Lung (tissue), 12 donors: ENCODE measurements around the gene TRPV5. TPM values are rescaled to one million over a fixed set of nuclear protein-coding genes. Genes with fewer than 3 reads are reported as not detected.

Source experiments
- ATAC-seq: fragments of 200-7000 bp; cut with Tn5 transposase; one replicate; pipeline ENCODE4 v1.9.1; 2020; ENCODE audit warnings: moderate number of reproducible peaks; ENCODE audit not compliant: insufficient read depth, low FRiP score
- DNase-seq, 3 donors: peaks; one replicate each; pipeline ENCODE4 v3.0.0-alpha.2; 2013 to 2017
- H3K27ac ChIP-seq, 2 donors: one replicate each; pipeline ENCODE4 v1.5.1; 2013; ENCODE audit warnings: mild to moderate bottlenecking in 2 of 2, moderate library complexity in 2 of 2, control low read depth in 1 of 2, inconsistent platforms in 1 of 2, low read depth in 1 of 2, low read length in 1 of 2
- H3K27me3 ChIP-seq, 3 donors: one replicate each; pipeline ENCODE4 v1.5.1; 2013; ENCODE audit warnings: low read length in 2 of 3; ENCODE audit not compliant: control insufficient read depth in 3 of 3, insufficient read depth in 3 of 3
- H3K36me3 ChIP-seq, 4 donors: one replicate each; pipeline ENCODE4 v1.5.1; 2013; ENCODE audit warnings: low read length in 4 of 4, mild to moderate bottlenecking in 1 of 4, moderate library complexity in 1 of 4; ENCODE audit not compliant: control insufficient read depth in 4 of 4, insufficient read depth in 4 of 4
- H3K4me1 ChIP-seq, 5 donors: one replicate each; pipeline ENCODE4 v1.5.1; 2013; ENCODE audit warnings: low read length in 5 of 5, mild to moderate bottlenecking in 2 of 5, moderate library complexity in 1 of 5; ENCODE audit not compliant: control insufficient read depth in 5 of 5, insufficient read depth in 5 of 5
- H3K4me3 ChIP-seq: one replicate; pipeline ENCODE4 v1.5.1; 2013; ENCODE audit warnings: mild to moderate bottlenecking, control low read depth, moderate library complexity
- H3K9ac ChIP-seq, 2 donors: one replicate each; pipeline ENCODE4 v1.5.1; 2013; ENCODE audit warnings: low read length in 2 of 2, control low read depth in 1 of 2; ENCODE audit not compliant: insufficient read depth in 1 of 2
- H3K9me3 ChIP-seq, 4 donors: one replicate each; pipeline ENCODE4 v1.5.1; 2013; ENCODE audit warnings: low read length in 3 of 4, mild to moderate bottlenecking in 1 of 4, moderate library complexity in 1 of 4; ENCODE audit not compliant: control insufficient read depth in 4 of 4, insufficient read depth in 3 of 4
- CTCF ChIP-seq: IDR thresholded peaks from 2 replicates; pipeline ENCODE4 v1.5.1; 2012; ENCODE audit warnings: mild to moderate bottlenecking; ENCODE audit errors: control extremely low read depth, extremely low read depth
- WGBS, 2 donors: extraction: QIAGEN DNeasy Blood & Tissue Kit; methylation state at CpG; one replicate each; pipeline ENCODE4 v1.1.7; 2013; 5-methylcytosine and 5-hydroxymethylcytosine counted together
- polyA plus RNA-seq, 2 donors: library from polyadenylated mRNA; stranded (reverse); fragments of 200-250 nt; gene quantifications; one replicate each; pipeline ENCODE4 v1.2.1, GENCODE V29; 2013
- total RNA-seq, 2 donors: library from RNA; depleted of rRNA in 1 of 2; stranded (reverse); fragments of >200 nt in 1 of 2; gene quantifications; one replicate each; pipeline ENCODE4 v1.2.1, GENCODE V29; 2014 to 2021
- donor health status: control.
- donor health status: control.
- donor health status: Bipolar disorder and iron deficiency.
- donor health status: healthy.
- donor health status: DM: yes; HTN: yes; CAD: no.

Gene TRPV5
- total and polyA plus RNA-seq, 4 donors = 0.05 TPM; not detected in 3

GRCh38 chr7:142919656-142920055 lies 13.9 kb downstream of the TRPV5 start:
- TF ChIP-seq CTCF = no peak
- Histone ChIP-seq H3K27me3 (no peaks in the 10 kb centered on the region), H3K4me1 (no peaks in the 10 kb centered on the region), H3K27ac (no peak overlapping the region), H3K36me3 (no peaks in the 10 kb centered on the region), H3K9me3 (no peaks in the 10 kb centered on the region), H3K9ac (no peak overlapping the region), H3K4me3 (no peak overlapping the region)
- no peak for ATAC-seq
- DNase-seq = no peak
- 89 to 90% methylated on average over 3 of the region's 3 CpGs for WGBS, 2 donors

- ATAC-seq = no peak
These were observed 14.6 kb downstream of the TRPV5 start for GRCh38 chr7:142918901-142919300.

GRCh38 chr7:142917447-142917846 lies 16.1 kb downstream of the TRPV5 start:
- Histone ChIP-seq H3K4me3 (no peak overlapping the region), H3K9ac (no peak overlapping the region), H3K36me3 (no peaks in the 10 kb centered on the region), H3K27ac (no peak overlapping the region), H3K4me1 (no peaks in the 10 kb centered on the region), H3K9me3 (no peaks in the 10 kb centered on the region), H3K27me3 (no peaks in the 10 kb centered on the region)
- WGBS, 2 donors = 82 to 94% methylated on average over 3 of the region's 3 CpGs
- DNase-seq (no peak), ATAC-seq (no peak)
- TF ChIP-seq CTCF = no peak

More at GRCh38 chr7:142918901-142919300, 14.6 kb downstream of the TRPV5 start:
- no peak overlapping the region for H3K4me3 ChIP-seq
- H3K9ac ChIP-seq = no peak overlapping the region
- no peak for DNase-seq
- H3K27ac ChIP-seq = no peak overlapping the region
- WGBS, 2 donors = 86 to 90% methylated on average over 2 of the region's 2 CpGs
- H3K9me3 ChIP-seq = no peaks in the 10 kb centered on the region
- no peak for TF ChIP-seq CTCF
- H3K27me3 ChIP-seq = no peaks in the 10 kb centered on the region
- no peaks in the 10 kb centered on the region for H3K36me3 ChIP-seq
- no peaks in the 10 kb centered on the region for H3K4me1 ChIP-seq

GRCh38 chr7:142916508-142916907 lies 17.0 kb downstream of the TRPV5 start:
- no peak overlapping the region for H3K4me3 ChIP-seq
- WGBS, 2 donors = 73 to 84% methylated on average over 2 of the region's 2 CpGs
- no peaks in the 10 kb centered on the region for H3K4me1 ChIP-seq
- H3K9me3 ChIP-seq = no peaks in the 10 kb centered on the region
- no peak overlapping the region for H3K9ac ChIP-seq
- no peak for TF ChIP-seq CTCF
- ATAC-seq (no peak), DNase-seq (no peak)
- no peaks in the 10 kb centered on the region for H3K27me3 ChIP-seq
- no peaks in the 10 kb centered on the region for H3K36me3 ChIP-seq
- H3K27ac ChIP-seq = no peak overlapping the region
